Dedifferentiated amniotic fluid mesenchymal stem cell (primary cell): ENCODE data around the gene NAGK.
A peak's percentile ranks its signal among the peaks of the same experiment; 100 is the strongest.
"Not testable (repeated sequence)": the region's sequence is repeated elsewhere in the genome, so short reads cannot be mapped to it uniquely, and the experiment has no call there.

Experiments used
- DNase-seq: peaks from one replicate; pipeline ENCODE4 v3.0.0-alpha.2; 2016; ENCODE audit errors: extremely low spot score

NAGK gene

GRCh38 chr2:71069376-71069775 lies 928 bp downstream of the NAGK start:
- DNase-seq, result no peak

DNA sequence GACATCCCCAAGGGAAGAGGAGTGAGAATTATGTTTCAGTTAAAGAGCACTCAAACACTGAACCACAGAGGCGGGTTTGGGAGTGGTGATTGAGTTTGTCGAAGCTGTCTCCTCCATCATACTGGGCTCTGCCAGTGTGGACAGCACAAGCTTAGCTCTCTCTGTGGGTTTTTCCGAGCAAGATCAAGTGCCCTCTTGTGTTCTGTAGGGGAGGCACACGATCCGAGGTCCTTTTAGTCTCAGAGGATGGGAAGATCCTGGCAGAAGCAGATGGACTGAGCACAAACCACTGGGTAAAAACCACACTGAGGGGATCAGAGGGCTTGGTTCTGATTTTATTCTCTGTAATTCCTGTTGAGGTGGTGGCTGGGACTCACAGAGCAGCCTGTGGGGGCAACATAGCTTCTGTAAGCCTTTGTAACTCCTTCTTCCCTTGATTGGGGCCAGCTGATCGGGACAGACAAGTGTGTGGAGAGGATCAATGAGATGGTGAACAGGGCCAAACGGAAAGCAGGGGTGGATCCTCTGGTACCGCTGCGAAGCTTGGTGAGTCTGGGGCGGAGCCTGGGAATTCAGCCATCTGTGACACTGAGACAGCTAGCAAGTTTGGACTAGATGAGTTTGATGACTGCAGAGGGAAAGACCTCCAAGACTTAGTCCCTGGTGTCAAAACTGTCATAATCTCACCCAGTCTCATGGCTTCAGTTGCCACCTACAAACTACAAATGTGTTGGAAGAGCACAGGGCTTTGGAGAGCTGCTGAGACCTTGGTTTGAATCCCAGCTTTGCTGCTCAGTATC lies 2.0 kb downstream of the NAGK start:
- no peak for DNase-seq

- DNase-seq, result no peak
Measured at GRCh38 chr2:71071681-71072398, 3.4 kb downstream of the NAGK start.

GRCh38 chr2:71072492-71072891 lies 4.0 kb downstream of the NAGK start:
- no peak for DNase-seq

DNA sequence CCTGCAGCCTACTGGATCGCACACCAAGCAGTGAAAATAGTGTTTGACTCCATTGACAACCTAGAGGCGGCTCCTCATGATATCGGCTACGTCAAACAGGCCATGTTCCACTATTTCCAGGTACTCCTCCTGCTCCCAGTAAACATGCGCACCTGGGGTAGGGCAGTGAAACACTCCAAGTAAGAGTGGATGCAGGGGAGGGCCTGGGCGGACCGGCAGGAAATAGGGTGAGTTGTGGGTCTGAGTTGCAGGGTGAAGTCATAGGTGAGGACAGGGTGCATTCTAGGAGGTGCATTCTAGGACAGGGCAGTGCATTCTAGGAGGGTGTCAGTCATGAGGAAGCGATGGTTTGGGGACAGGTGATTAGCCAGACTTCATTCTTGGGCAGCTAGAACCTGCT lies 5.0 kb downstream of the NAGK start:
- DNase-seq, result no peak

DNA sequence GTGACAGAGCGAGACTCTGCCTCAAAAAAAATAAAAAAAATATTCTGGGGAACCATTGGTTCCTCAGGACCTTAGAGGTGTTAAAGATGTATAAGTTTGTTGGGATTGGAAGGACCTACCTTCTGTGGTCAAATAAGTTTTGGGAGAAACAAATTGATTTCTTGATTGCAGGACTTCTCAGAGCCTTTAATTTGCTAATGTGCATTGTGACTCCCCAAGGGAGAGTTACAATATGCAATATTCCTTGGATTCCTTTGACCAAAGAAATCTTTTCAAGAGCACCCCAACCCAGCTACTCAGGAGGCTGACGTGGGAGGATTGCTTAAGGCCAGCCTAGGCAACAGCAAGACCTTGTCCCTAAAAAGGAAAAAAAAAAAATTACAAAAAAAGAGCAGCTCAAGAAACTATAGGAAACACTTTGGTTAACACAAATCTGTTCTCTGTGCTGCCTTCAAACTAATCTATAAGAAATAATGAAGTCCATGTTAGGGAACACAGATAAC lies 6.5 kb downstream of the NAGK start:
- DNase-seq, result no peak

DNA sequence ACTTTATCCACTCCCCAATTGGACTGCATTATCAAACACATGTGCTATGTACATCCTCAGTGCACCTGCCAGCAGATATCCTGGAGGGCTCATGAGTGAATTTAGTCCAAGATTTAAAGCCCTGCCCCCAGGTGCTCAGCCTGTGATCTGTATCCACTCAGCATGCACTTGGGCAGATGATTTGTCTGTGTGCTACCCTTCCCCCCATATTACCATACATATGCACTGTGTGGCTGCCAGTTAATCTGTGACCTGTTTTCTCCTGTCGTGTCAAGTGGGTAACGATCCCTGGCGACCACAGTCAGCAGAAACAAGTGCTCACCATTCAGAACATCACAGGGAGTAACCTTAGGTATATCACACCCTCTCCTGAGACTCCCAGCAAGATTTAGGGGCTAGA lies 10.2 kb downstream of the NAGK start:
- DNase-seq, result no peak

GRCh38 chr2:71082402-71083252 lies 14.2 kb downstream of the NAGK start:
- DNase-seq, result no peak

DNA sequence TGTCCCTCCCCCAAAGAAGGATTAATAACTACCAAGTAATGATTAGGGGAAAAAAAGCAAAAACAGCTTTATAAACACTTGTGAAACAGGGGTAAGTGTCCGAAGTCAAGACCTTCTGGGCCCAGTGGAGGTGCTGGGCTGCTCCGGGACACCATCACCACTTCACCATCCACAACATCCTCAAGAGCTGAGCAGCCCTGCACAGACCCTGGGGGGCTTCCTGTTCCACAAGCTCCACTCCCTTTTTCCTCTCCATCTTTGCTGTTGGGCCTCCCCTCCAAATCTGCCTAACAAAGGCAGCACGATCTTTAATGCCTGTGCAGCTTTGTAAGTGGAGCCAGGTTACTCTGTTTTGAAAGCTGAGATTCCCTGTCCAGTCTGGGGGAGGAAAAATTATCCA lies 14.8 kb downstream of the NAGK start:
- DNase-seq, result not testable (repeated sequence)

DNA sequence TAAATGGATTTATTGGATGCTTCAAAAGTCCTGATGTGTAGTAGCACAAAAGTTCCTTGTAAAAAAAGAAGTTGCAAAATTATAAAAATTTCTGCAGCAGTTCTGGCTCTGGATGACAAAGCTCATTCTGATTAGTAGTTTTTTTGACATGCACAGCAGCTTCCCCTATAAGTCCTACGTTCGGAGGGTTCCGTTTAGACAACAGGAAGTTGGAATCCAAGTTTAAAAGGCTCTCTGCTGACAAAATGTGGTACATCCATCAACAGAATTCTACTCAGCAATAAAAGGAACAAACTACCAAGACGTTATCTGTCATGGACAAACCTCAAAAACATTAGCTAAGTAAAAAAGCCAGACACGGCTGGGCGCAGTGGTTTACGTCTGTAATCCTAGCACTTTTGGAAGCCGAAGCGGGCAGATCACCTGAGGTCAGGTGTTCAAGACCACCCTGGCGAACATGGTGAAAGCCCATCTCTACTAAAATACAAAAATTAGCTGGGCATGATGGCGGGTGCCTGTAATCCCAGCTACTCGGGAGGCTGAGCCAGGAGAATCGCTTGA lies 15.4 kb downstream of the NAGK start:
- DNase-seq, result not testable (repeated sequence)

GRCh38 chr2:71085325-71086003 lies 17.0 kb downstream of the NAGK start:
- DNase-seq, result not testable (repeated sequence)

GRCh38 chr2:71089475-71089874 lies 21.0 kb downstream of the NAGK start:
- not testable (repeated sequence) for DNase-seq

- not testable (repeated sequence) for DNase-seq
Measured at GRCh38 chr2:71091808-71092207, 23.4 kb downstream of the NAGK start.

- not testable (repeated sequence) for DNase-seq
Measured at GRCh38 chr2:71092491-71093260, 24.2 kb downstream of the NAGK start.

DNA sequence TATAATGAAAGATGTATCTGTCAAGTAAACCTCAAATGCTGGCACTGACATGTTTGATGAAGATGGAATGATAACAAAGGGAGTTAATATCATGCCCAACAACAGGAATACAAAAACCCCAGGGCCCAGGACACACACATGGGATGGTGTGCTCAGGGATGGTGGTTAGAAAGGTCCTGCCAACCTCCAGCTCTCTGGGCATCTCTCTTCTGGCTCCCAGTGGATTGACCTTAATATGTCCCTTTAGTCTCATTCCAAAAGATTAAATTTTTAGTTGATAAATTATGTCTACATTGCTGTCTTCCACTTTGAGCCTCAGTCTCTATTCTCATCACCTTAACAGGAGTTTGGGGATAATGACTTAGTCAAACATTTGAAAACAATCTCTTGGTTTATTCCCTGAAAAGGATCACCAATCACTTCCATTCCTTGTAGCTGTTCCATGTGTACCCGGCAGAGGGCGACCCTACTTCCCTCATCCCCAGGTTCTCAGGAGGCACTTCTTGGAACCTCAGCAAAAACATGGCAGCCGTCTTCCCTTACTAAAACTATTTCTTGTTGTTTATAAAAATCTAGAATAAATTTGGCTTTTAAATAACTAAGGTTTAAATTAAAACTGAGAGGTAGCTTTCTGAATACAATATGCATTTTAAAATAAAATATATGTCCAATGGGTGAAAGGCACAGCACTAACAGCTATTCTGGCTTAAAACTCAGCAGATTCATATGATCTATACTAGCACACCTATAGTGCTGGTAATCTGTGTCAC lies 31.9 kb downstream of the NAGK start:
- DNase-seq, result peak; percentile 24

GRCh38 chr2:71101656-71102055 lies 33.2 kb downstream of the NAGK start:
- DNase-seq, result peak; percentile 55

GRCh38 chr2:71102981-71103681 lies 34.7 kb downstream of the NAGK start:
- DNase-seq, result no peak

DNA sequence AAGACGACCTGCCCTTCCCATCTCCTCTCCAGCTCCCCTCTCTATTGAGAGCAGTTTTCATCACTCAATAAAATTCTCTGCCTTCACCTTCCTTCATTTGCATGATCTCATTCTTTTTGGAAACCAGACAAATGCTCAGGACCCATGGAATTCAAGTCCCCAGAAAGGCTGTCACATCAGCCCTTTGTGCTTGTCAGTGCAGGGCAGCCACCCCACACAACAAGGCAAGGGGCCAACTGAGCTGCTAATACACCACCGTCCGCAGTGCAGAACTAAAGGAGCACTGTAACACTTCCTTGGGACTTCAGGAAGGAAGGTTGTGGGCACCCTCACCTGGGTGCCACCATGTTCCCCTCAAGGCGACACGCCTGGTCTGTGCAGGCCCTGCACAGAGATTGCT lies 35.4 kb downstream of the NAGK start:
- DNase-seq, result no peak

DNA sequence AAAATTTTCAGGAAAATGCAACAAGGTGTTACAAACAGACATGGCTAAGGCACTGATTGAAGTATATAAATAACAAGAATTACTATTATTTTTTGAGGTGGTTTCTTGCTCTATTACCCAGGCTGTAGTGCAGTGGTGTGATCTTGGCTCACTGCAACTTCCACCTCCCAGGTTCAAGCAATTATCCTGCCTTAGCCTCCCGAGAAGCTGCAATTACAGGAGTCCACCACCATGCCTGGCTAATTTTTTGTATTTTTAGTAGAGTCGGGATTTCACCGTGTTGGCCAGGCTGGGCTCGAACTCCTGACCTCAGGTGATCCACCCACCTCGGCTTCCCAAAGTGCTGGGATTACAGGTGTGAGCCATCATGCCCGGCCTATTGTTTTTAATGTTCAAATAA lies 38.0 kb downstream of the NAGK start:
- not testable (repeated sequence) for DNase-seq
